Urothelium cell line (cell line): ENCODE data around the gene RAP1GAP2.
"Not testable (repeated sequence)": the region's sequence is repeated elsewhere in the genome, so short reads cannot be mapped to it uniquely, and the experiment has no call there.

Experiments used
- DNase-seq: peaks from one replicate; pipeline ENCODE4 v3.0.0; 2011; ENCODE audit warnings: low spot score, mixed read lengths
- FAIRE-seq: peaks from 2 replicates; lab custom pipeline; 2011; peaks lifted over from hg19 to GRCh38; lab: Jason Lieb, UNC

Gene RAP1GAP2

GRCh38 chr17:3033741-3034577, 237.7 kb downstream of the RAP1GAP2 start:
- FAIRE-seq (no peak), DNase-seq (no peak)

- FAIRE-seq (no peak), DNase-seq (no peak)
Measured at GRCh38 chr17:3034578-3034920, 238.3 kb downstream of the RAP1GAP2 start.

GRCh38 chr17:3035256-3035967, 239.2 kb downstream of the RAP1GAP2 start:
- DNase-seq (no peak), FAIRE-seq (no peak)

GRCh38 chr17:3035968-3036280, 239.7 kb downstream of the RAP1GAP2 start:
- DNase-seq (no peak), FAIRE-seq (no peak)

GRCh38 chr17:3036800-3037199, 240.6 kb downstream of the RAP1GAP2 start:
- DNase-seq (no peak), FAIRE-seq (no peak)

GRCh38 chr17:3037259-3037658, 241.0 kb downstream of the RAP1GAP2 start:
- FAIRE-seq (no peak), DNase-seq (no peak)

GRCh38 chr17:3038941-3039340, 242.7 kb downstream of the RAP1GAP2 start:
- DNase-seq (no peak), FAIRE-seq (no peak)

GRCh38 chr17:3039736-3040135, 243.5 kb downstream of the RAP1GAP2 start:
- no peak for DNase-seq
- FAIRE-seq, result no peak

- no peak for FAIRE-seq
- no peak for DNase-seq
Measured at GRCh38 chr17:3040882-3041281, 244.6 kb downstream of the RAP1GAP2 start.

GRCh38 chr17:3043737-3044365, 247.6 kb downstream of the RAP1GAP2 start:
- DNase-seq, result no peak
- no peak for FAIRE-seq

GRCh38 chr17:3046753-3047152, 250.5 kb downstream of the RAP1GAP2 start:
- no peak for DNase-seq
- no peak for FAIRE-seq

- peak; percentile 94 for DNase-seq
- FAIRE-seq, result no peak
Measured at GRCh38 chr17:3048727-3049471, 252.7 kb downstream of the RAP1GAP2 start.

GRCh38 chr17:3049705-3050295, 253.6 kb downstream of the RAP1GAP2 start:
- FAIRE-seq (no peak), DNase-seq (peak; percentile 10)

GRCh38 chr17:3054868-3055267, 258.6 kb downstream of the RAP1GAP2 start:
- not testable (repeated sequence) for FAIRE-seq, DNase-seq

GRCh38 chr17:3062824-3063377, 266.7 kb downstream of the RAP1GAP2 start:
- not testable (repeated sequence) for FAIRE-seq, DNase-seq

GRCh38 chr17:3063507-3063906, 267.3 kb downstream of the RAP1GAP2 start, which contains the start of gene OR1D5:
Gene OR1D5 (minus strand): TSS chr17:3063607. CDS start chr17:3063607, 0 bp downstream.
- not testable (repeated sequence) for DNase-seq, FAIRE-seq

GRCh38 chr17:3065192-3065591, 269.0 kb downstream of the RAP1GAP2 start:
- DNase-seq, FAIRE-seq: not testable (repeated sequence)

- not testable (repeated sequence) for FAIRE-seq, DNase-seq
Measured at GRCh38 chr17:3073850-3074249, 277.6 kb downstream of the RAP1GAP2 start.
